Epithelial cell of proximal tubule (primary cell): ENCODE data around the gene RIMKLB. TPM values are rescaled to one million over a fixed set of nuclear protein-coding genes. Genes with fewer than 3 reads are reported as not detected.

Experiments used
- DNase-seq: peaks from one replicate; pipeline ENCODE4 v3.0.0-alpha.2; 2011; ENCODE audit warnings: low read depth
- H3K4me3 ChIP-seq: 2 replicates; pipeline ENCODE4 v1.5.1; 2011; ENCODE audit warnings: low read depth, mild to moderate bottlenecking, low read length
- CTCF ChIP-seq: conservative IDR thresholded peaks from 2 replicates; pipeline ENCODE4 v1.5.1; 2012; ENCODE audit warnings: low read depth, mild to moderate bottlenecking, low read length
- total RNA-seq: library from RNA; depleted of rRNA; stranded (reverse); fragments of >200 nt; gene quantifications from 2 replicates; pipeline ENCODE4 v1.2.3, GENCODE V29; 2015

RIMKLB gene
- total RNA-seq, 1 donor from 2014 or later, result 34.0 TPM

- H3K4me3 ChIP-seq, result no peak overlapping the region
- no peak for TF ChIP-seq CTCF
- DNase-seq, result no peak
These were observed 72.7 kb downstream of the RIMKLB start for GRCh38 chr12:8770499-8770898.

GRCh38 chr12:8771072-8771471 is 73.3 kb downstream of the RIMKLB start:
- no peak for DNase-seq
- no peak overlapping the region for H3K4me3 ChIP-seq
- TF ChIP-seq CTCF, result peak; percentile 32

GRCh38 chr12:8773461-8773860 is 75.7 kb downstream of the RIMKLB start:
- TF ChIP-seq CTCF, result no peak
- DNase-seq, result no peak
- H3K4me3 ChIP-seq, result no peak overlapping the region

- DNase-seq, result no peak
- TF ChIP-seq CTCF, result no peak
- H3K4me3 ChIP-seq, result no peak overlapping the region
These were observed 81.5 kb downstream of the RIMKLB start for GRCh38 chr12:8779281-8779680.

GRCh38 chr12:8779862-8780261 is 82.1 kb downstream of the RIMKLB start:
- DNase-seq, result no peak
- no peak overlapping the region for H3K4me3 ChIP-seq
- TF ChIP-seq CTCF, result no peak

- DNase-seq, result no peak
- TF ChIP-seq CTCF, result peak; percentile 60
- H3K4me3 ChIP-seq, result no peak overlapping the region
These were observed 82.6 kb downstream of the RIMKLB start for GRCh38 chr12:8780389-8780788.

- no peak for DNase-seq
- no peak for TF ChIP-seq CTCF
- no peak overlapping the region for H3K4me3 ChIP-seq
These were observed 83.8 kb downstream of the RIMKLB start for GRCh38 chr12:8781381-8782127.
